H1 (cell line): ENCODE results near the gene TFF2. TPM values are rescaled to one million over a fixed set of nuclear protein-coding genes. Genes with fewer than 3 reads are reported as not detected.

Source experiments
- CTCF ChIA-PET: fragments of 300-600 bp; sonication (Branson Sonifier 250); formaldehyde crosslinking; loops from one replicate; lab custom pipeline; 2021; ENCODE audit not compliant: partially characterized antibody; lab: Charles Lee
- POLR2A ChIA-PET: fragments of 300-600 bp; sonication (Branson Sonifier 250); formaldehyde crosslinking; loops from one replicate; lab custom pipeline; 2021; ENCODE audit warnings: inconsistent platforms; ENCODE audit not compliant: partially characterized antibody; lab: Charles Lee
- DNase-seq, 2 experiments: peaks; one replicate each; pipeline versions ENCODE4 v3.0.0 to v3.0.0-alpha.2; 2010 to 2022; ENCODE audit warnings: low spot score in 2 of 2, low read depth in 1 of 2, mixed read lengths in 1 of 2
- FAIRE-seq: peaks from 2 replicates; lab custom pipeline; 2011; peaks lifted over from hg19 to GRCh38; lab: Jason Lieb, UNC
- H2AFZ ChIP-seq: 2 replicates; pipeline ENCODE4 v1.8.1; 2012; ENCODE audit warnings: low read length, inconsistent platforms
- H2AK5ac ChIP-seq: 2 replicates; pipeline ENCODE4 v1.6.1; 2013; ENCODE audit warnings: low read depth, low read length
- H2BK120ac ChIP-seq: replicated peaks from 2 replicates; pipeline ENCODE3; 2013; ENCODE audit warnings: low read depth, low read length, inconsistent platforms
- H2BK12ac ChIP-seq: 2 replicates; pipeline ENCODE4 v1.6.1; 2013; ENCODE audit warnings: low read depth, low read length
- H2BK15ac ChIP-seq: 2 replicates; pipeline ENCODE4 v1.6.1; 2013; ENCODE audit warnings: low read length
- H2BK20ac ChIP-seq: 2 replicates; pipeline ENCODE4 v1.6.1; 2013; ENCODE audit warnings: low read length
- H2BK5ac ChIP-seq: 2 replicates; pipeline ENCODE4 v1.6.1; 2013; ENCODE audit warnings: low read depth, low read length
- H3K14ac ChIP-seq: 2 replicates; pipeline ENCODE4 v1.6.1; 2013; ENCODE audit warnings: inconsistent platforms; ENCODE audit not compliant: insufficient read length
- H3K18ac ChIP-seq: 2 replicates; pipeline ENCODE4 v1.6.1; 2013; ENCODE audit warnings: low read length; ENCODE audit errors: extremely low read depth
- H3K23ac ChIP-seq: 2 replicates; pipeline ENCODE4 v1.6.1; 2013; ENCODE audit warnings: inconsistent platforms; ENCODE audit not compliant: insufficient read length
- H3K23me2 ChIP-seq: 2 replicates; pipeline ENCODE4 v1.6.1; 2013; ENCODE audit warnings: low read depth, low read length
- H3K27ac ChIP-seq: 2 replicates; pipeline ENCODE4 v1.6.1; 2011; ENCODE audit warnings: low read depth, low read length, inconsistent platforms
- H3K27me3 ChIP-seq, 4 experiments: replicated peaks in 1 of 4; 1 replicate in 1 of 4; 2 replicates in 3 of 4; pipeline versions ENCODE4 v1.6.1 to v1.8.1; 2011 to 2013; ENCODE audit warnings: low read length in 3 of 4, mild to moderate bottlenecking in 3 of 4, inconsistent platforms in 2 of 4, mixed read lengths in 2 of 4, moderate library complexity in 1 of 4; ENCODE audit not compliant: control insufficient read depth in 3 of 4, insufficient read depth in 3 of 4; ENCODE audit errors: extremely low read depth in 1 of 4
- H3K36me3 ChIP-seq, 4 experiments: 2 replicates each; pipeline versions ENCODE4 v1.6.1 to v1.8.1; 2011 to 2013; ENCODE audit warnings: mild to moderate bottlenecking in 4 of 4, low read length in 3 of 4, moderate library complexity in 2 of 4, control low read depth in 1 of 4, inconsistent platforms in 1 of 4; ENCODE audit not compliant: insufficient read depth in 4 of 4, control insufficient read depth in 2 of 4
- H3K4ac ChIP-seq: replicated peaks from 2 replicates; pipeline ENCODE3; 2013; ENCODE audit warnings: low read length, low read depth, mixed read lengths, inconsistent platforms; ENCODE audit not compliant: insufficient read length
- H3K4me1 ChIP-seq, 4 experiments: replicated peaks in 1 of 4; 1 replicate in 1 of 4; 2 replicates in 3 of 4; pipeline versions ENCODE4 v1.6.1 to v1.8.1; 2011 to 2013; ENCODE audit warnings: low read length in 3 of 4, inconsistent platforms in 2 of 4, mixed read lengths in 1 of 4; ENCODE audit not compliant: insufficient read depth in 4 of 4, control insufficient read depth in 3 of 4
- H3K4me2 ChIP-seq, 2 experiments: 2 replicates each; pipeline versions ENCODE4 v1.6.1 to v1.8.1; 2011 to 2013; ENCODE audit warnings: low read depth in 2 of 2, low read length in 2 of 2, control low read depth in 1 of 2, inconsistent platforms in 1 of 2, mild to moderate bottlenecking in 1 of 2; ENCODE audit not compliant: insufficient read depth in 1 of 2
- H3K4me3 ChIP-seq, 4 experiments: fragments of 200-600, 300-600 bp in 1 of 4; sonication (generic), shearing (Covaris generic), sonication (Bioruptor Twin) in 1 of 4; 2 replicates each; pipeline versions ENCODE4 v1.5.1 to v1.8.1; 2011 to 2016; ENCODE audit warnings: low read length in 4 of 4, low read depth in 3 of 4, control low read depth in 2 of 4, inconsistent platforms in 2 of 4, mild to moderate bottlenecking in 2 of 4, mixed read lengths in 1 of 4, moderate library complexity in 1 of 4; ENCODE audit not compliant: insufficient read depth in 2 of 4; ENCODE audit errors: extremely low read depth in 1 of 4
- H3K56ac ChIP-seq: replicated peaks from 2 replicates; pipeline ENCODE3; 2013; ENCODE audit warnings: low read depth, mild to moderate bottlenecking, mixed read lengths, low read length, inconsistent platforms; ENCODE audit not compliant: insufficient read length
- H3K79me1 ChIP-seq: 2 replicates; pipeline ENCODE4 v1.6.1; 2013; ENCODE audit warnings: low read depth, low read length, control low read depth
- H3K79me2 ChIP-seq, 2 experiments: 2 replicates each; pipeline versions ENCODE4 v1.6.1 to v1.8.1; 2012 to 2013; ENCODE audit warnings: low read length in 2 of 2, mild to moderate bottlenecking in 2 of 2, inconsistent platforms in 1 of 2; ENCODE audit not compliant: insufficient read depth in 2 of 2, control insufficient read depth in 1 of 2
- H3K9ac ChIP-seq, 4 experiments: replicated peaks in 1 of 4; 1 replicate in 1 of 4; 2 replicates in 3 of 4; pipeline versions ENCODE4 v1.6.1 to v1.8.1; 2011 to 2013; ENCODE audit warnings: low read depth in 3 of 4, low read length in 3 of 4, control low read depth in 2 of 4, mild to moderate bottlenecking in 2 of 4, moderate library complexity in 2 of 4, inconsistent platforms in 1 of 4; ENCODE audit errors: extremely low read depth in 1 of 4
- H3K9me3 ChIP-seq, 2 experiments: 2 replicates each; pipeline versions ENCODE4 v1.6.1 to v1.8.1; 2012 to 2013; ENCODE audit warnings: mild to moderate bottlenecking in 2 of 2, moderate library complexity in 2 of 2, control low read depth in 1 of 2, inconsistent platforms in 1 of 2, low read depth in 1 of 2, low read length in 1 of 2, mixed read lengths in 1 of 2; ENCODE audit not compliant: insufficient read depth in 2 of 2
- H4K20me1 ChIP-seq, 2 experiments: replicated peaks in 1 of 2; 2 replicates each; pipeline versions ENCODE3 to v1.8.1; 2011 to 2013; ENCODE audit warnings: inconsistent platforms in 2 of 2, low read length in 2 of 2, mild to moderate bottlenecking in 1 of 2; ENCODE audit not compliant: insufficient read depth in 2 of 2, control insufficient read depth in 1 of 2
- H4K5ac ChIP-seq: 2 replicates; pipeline ENCODE4 v1.6.1; 2013; ENCODE audit warnings: low read length, low read depth, mixed read lengths, inconsistent platforms; ENCODE audit not compliant: insufficient read length
- H4K8ac ChIP-seq: 2 replicates; pipeline ENCODE4 v1.8.0; 2013; ENCODE audit warnings: mild to moderate bottlenecking, moderate library complexity, low read length, inconsistent platforms; ENCODE audit not compliant: insufficient read depth; ENCODE audit errors: extremely low read depth
- H4K91ac ChIP-seq: replicated peaks from 2 replicates; pipeline ENCODE3; 2013; ENCODE audit warnings: low read length, mixed read lengths, inconsistent platforms; ENCODE audit not compliant: insufficient read length
- BRCA1 ChIP-seq: IDR thresholded peaks from 2 replicates; pipeline ENCODE4 v1.6.1; 2012; ENCODE audit warnings: low read depth, low read length, improper control_type of control experiment
- EGR1 ChIP-seq: IDR thresholded peaks from 2 replicates; pipeline ENCODE4 v1.6.1; 2011; ENCODE audit warnings: low read depth, low read length, borderline replicate concordance
- KDM4A ChIP-seq: IDR thresholded peaks from one replicate; pipeline ENCODE4 v1.7.1; 2012; ENCODE audit warnings: low read depth, mild to moderate bottlenecking, moderate library complexity, low read length, inconsistent platforms; ENCODE audit not compliant: severe bottlenecking
- KDM5A ChIP-seq: fragments of 200-600 bp; IDR thresholded peaks from 2 replicates; pipeline ENCODE4 v1.7.1; 2012; ENCODE audit warnings: mild to moderate bottlenecking, low read length, inconsistent platforms, mixed read lengths
- RAD21 ChIP-seq, 2 experiments: IDR thresholded peaks in 1 of 2; conservative IDR thresholded peaks in 1 of 2; 2 replicates each; pipeline ENCODE4 v1.6.1; 2011; ENCODE audit warnings: low read depth in 2 of 2, low read length in 2 of 2, improper control_type of control experiment in 1 of 2, inconsistent platforms in 1 of 2, mild to moderate bottlenecking in 1 of 2, moderate library complexity in 1 of 2
- TBP ChIP-seq: IDR thresholded peaks from 2 replicates; pipeline ENCODE4 v1.6.1; 2011; ENCODE audit warnings: low read depth, low read length, improper control_type of control experiment
- TCF12 ChIP-seq: IDR thresholded peaks from 2 replicates; pipeline ENCODE4 v1.6.1; 2011; ENCODE audit warnings: low read depth, mild to moderate bottlenecking, low read length
- ZNF274 ChIP-seq: IDR thresholded peaks from 2 replicates; pipeline ENCODE4 v1.7.0; 2012; ENCODE audit warnings: low read length, borderline replicate concordance; ENCODE audit errors: extremely low read depth
- WGBS, 2 experiments: shearing (Covaris generic) in 1 of 2; methylation state at CpG; one replicate each; pipeline versions ENCODE4 v1.1.6 to v1.1.7; 2013 to 2015; ENCODE audit warnings: low lambda C conversion rate in 2 of 2, mixed read lengths in 2 of 2, inconsistent platforms in 1 of 2, low coverage in 1 of 2, missing lambda C conversion rate in 1 of 2; ENCODE audit not compliant: insufficient replicate concordance in 2 of 2, insufficient coverage in 1 of 2, insufficient read length in 1 of 2; ENCODE audit errors: extremely low coverage in 1 of 2, missing lambda C conversion rate in 1 of 2; 5-methylcytosine and 5-hydroxymethylcytosine counted together
- polyA plus RNA-seq, 7 experiments: library from polyadenylated mRNA; depleted of rRNA in 3 of 7; stranded (reverse) in 5 of 7; unstranded in 2 of 7; fragments of >200 nt in 5 of 7; fragments of 200-250 nt in 2 of 7; gene quantifications; 1 replicate in 5 of 7; 2 replicates in 1 of 7; 4 replicates in 1 of 7; pipeline versions ENCODE4 v1.2.1 to v1.2.3, GENCODE V29; 2011 to 2013; ENCODE audit warnings: missing spikeins in 2 of 7, mixed read lengths in 2 of 7
- total RNA-seq: library from RNA; stranded (reverse); fragmentation: NEBNext Ultra II Directional; extraction: Animal tissue kit (Norgen Biotek cat#: 25700); gene quantifications from 2 replicates; pipeline ENCODE4 v1.2.1, GENCODE V29; 2021

TFF2 gene
- total and polyA plus RNA-seq, 2 of the 8 experiments (the other 6 are each of a cell fraction or from before 2014, with no cell fraction given): not detected

GRCh38 chr21:42344631-42345030 is 6.2 kb downstream of the TFF2 start:
- Histone ChIP-seq H2AFZ (no peak overlapping the region), H3K79me1 (no peaks in the 10 kb centered on the region), H3K4me2 (no peak overlapping the region), H2BK20ac (no peak overlapping the region), H4K20me1 (no peaks in the 10 kb centered on the region), H3K9me3 (no peaks in the 10 kb centered on the region), H3K18ac (no peak overlapping the region), H2BK12ac (no peak overlapping the region), H3K4me1 (peaks cover 0 to 4% (median 0%) of the 10 kb centered on the region in 4 experiments; a peak in 2 of 7 replicates), H3K27me3 (no peaks in the 10 kb centered on the region), H3K23ac (no peak overlapping the region), H3K36me3 (no peaks in the 10 kb centered on the region), H3K27ac (no peak overlapping the region), H4K5ac (no peak overlapping the region), H4K8ac (no peak overlapping the region), H2BK120ac (no peak overlapping the region), H2BK5ac (no peak overlapping the region), H3K4ac (no peak overlapping the region), H2AK5ac (no peak overlapping the region), H3K56ac (no peak overlapping the region), H4K91ac (no peak overlapping the region), H3K79me2 (no peaks in the 10 kb centered on the region), H3K23me2 (no peaks in the 10 kb centered on the region), H3K9ac (no peak overlapping the region), H2BK15ac (no peak overlapping the region), H3K4me3 (no peak overlapping the region), H3K14ac (no peak overlapping the region)
- no peak for FAIRE-seq
- TF ChIP-seq EGR1 (no peak), KDM4A (no peak), TCF12 (no peak), ZNF274 (no peak), KDM5A (no peak), BRCA1 (no peak), RAD21 (IDR thresholded peaks at IDR 0.05 in 1 of 2, conservative IDR thresholded peaks at IDR 0.05 in 1 of 2; ENCODE audit: low read depth in 2 of 2, low read length in 2 of 2) (no peak), TBP (no peak)
- CTCF ChIA-PET: interaction anchor here (0.7 to 1.0 kb wide), 2 partner anchors 34 to 105 kb away, joined by 4 read pairs; no protein-coding TSS in a partner anchor
- DNase-seq: no peak
- POLR2A ChIA-PET: no interaction called here
- WGBS, 2 experiments: 80% methylated on average over 4 of the region's 4 CpGs; no CpG with 5 or more reads in 1 of the 2 experiments
